Measurements from ENCODE around the gene KDM7A.
"Not testable (repeated sequence)": the region's sequence is repeated elsewhere in the genome, so short reads cannot be mapped to it uniquely, and the experiment has no call there.

KDM7A gene

DNA sequence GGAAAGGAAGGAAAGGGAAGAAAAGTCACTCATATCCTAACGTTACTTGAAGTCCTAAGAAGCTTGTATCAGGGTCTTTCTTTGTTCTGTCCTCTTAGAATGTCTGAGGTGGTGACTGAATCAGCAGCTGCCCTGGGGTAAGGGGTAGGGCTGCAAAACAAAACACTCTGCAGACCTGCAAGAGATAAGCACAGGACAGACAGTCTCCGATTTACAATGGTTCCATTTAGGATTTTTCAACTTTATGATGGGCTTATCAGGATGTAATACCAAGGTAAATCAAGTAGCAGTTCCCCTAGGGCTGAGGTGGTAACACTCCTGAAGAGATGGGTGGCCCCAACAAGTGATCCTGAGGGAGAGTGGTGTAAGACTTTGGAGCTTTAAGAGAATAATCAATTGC lies 16.5 kb downstream of the KDM7A start:
- DNase-seq (ENCODE audit: low spot score) (no peak), FAIRE-seq (no peak)

DNA sequence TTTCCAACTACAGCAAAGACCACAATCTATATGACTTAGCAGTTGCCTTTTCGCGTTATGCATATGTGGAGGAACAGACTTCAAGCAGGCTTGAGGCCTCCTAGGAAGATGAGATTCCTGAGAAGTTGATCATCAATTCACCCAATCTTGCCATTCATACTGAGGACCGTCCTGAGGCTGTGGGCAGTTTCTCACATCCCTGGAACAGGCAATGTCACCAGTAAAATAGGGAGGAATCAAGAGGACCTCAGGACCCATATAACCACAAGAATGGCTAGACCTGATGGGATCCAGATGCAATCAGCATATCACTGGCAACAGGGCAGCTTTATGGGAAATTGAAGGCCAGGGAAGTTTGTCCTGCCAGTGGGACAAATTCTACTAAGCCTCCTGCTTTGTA lies 17.3 kb downstream of the KDM7A start:
- no peak for DNase-seq (ENCODE audit: low spot score)
- FAIRE-seq = no peak

DNA sequence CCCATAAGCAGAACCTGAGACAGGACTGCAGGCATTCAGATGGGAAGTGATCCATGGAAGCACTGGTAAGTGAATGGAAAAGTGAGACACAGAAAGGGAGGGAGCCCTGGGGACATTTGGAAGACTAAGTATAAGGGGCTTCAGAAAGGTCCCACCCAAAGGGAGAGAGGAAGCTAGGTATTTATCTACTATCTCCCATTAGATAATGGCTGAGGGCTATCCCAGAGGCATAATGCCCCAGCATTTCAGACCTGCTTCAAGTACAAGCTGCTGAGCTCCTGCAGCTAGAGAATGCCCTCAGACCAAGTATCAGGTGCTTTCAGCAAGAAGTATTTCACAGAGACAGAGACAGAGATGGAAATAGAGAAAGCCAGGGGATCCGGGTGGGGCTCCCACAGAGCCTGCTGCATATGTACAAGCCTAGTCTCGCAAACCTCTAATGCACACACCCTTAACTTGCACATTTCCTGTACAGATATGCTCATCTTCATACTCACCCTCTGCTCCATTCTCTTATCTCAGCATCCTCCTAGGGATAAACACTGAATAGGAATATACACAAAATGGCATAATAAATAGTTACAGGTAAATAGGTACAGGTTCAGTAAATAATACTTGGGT lies 20.2 kb downstream of the KDM7A start:
- DNase-seq (ENCODE audit: low spot score) (no peak), FAIRE-seq (no peak)

GRCh38 chr7:140155428-140155827 lies 21.4 kb downstream of the KDM7A start:
- FAIRE-seq (no peak), DNase-seq (ENCODE audit: low spot score) (no peak)

DNA sequence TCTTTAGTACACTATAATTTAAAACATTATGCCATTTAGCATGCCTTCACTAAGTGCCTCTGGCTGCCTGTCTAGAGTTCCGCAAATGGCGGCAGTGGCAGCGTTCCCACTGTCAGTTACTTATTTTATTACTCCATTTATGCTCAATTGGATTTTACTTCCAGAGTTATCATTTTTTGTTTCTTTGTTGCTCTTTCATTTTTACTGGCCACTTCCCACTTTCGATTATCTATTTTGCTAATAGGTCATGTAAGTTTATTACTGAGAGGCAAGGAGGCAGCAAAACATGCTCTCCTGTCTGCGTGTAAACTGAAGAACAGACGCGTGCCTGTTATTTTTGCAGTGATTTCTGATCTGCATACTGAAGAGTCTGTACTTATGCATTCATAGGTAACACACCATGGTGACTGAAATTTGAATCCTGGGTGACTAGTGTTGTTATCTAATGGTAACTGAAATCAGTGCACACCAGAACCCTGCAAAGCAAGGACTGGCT lies 23.1 kb downstream of the KDM7A start:
- FAIRE-seq (no peak), DNase-seq (ENCODE audit: low spot score) (no peak)

DNA sequence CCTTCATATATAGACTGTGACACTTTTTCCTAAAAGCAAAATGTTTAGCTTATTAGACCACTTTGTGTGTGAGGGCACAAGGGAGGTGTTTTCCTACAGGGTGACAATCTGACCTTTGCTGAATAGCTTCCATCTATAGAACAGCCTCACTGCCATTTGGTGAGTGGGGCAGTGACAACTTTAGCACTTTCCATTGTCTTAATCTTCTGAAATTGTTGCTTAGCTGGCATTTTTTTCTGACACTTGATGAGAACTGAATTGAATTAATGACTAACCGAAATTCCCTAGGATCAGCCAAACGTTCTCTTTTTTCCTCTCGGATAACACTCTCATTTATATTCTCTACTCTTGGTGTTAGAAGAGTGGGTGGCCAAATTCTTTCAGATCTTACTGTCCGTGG lies 30.2 kb downstream of the KDM7A start:
- DNase-seq (ENCODE audit: low spot score) = no peak
- no peak for FAIRE-seq

DNA sequence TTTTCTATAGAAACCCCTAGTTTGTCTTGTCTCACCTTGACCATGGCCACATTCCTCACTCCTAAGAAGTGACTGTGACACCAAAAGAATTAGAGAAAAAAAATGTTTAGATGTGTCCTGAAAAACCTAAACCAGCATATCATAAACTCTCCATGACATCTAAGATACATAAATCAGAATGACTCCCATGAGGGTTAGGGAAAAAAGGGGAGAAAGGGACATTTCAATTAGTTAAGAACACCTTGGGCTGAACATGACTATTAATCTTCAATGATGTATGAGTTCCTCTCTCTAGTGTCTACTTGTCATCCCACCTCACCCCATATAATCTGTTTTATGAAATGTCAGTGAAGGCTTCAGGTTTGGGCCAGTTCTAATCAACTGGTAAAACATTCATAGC lies 31.1 kb downstream of the KDM7A start:
- FAIRE-seq (no peak), DNase-seq (ENCODE audit: low spot score) (no peak)

GRCh38 chr7:140144821-140145220 lies 32.0 kb downstream of the KDM7A start:
- no peak for FAIRE-seq
- no peak for DNase-seq (ENCODE audit: low spot score)

DNA sequence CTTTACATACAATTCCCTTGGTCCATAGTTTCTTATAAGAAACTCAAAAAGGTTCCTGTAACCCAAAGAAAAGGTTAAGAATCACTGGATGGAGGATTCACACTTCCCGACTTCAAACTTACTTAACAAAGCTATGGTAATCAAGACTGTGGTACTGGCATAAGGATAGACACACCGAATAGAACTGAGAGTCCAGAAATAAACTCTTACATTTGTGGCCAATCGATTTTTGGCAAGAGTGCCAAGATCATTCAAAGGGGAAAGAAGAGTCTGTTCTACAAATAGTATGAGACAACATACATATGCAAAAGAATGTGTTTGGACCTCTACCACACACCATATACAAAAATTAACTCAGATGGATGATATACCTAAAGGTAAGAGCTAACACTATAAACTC lies 32.8 kb downstream of the KDM7A start:
- FAIRE-seq = no peak
- DNase-seq (ENCODE audit: low spot score) = no peak

- FAIRE-seq (no peak), DNase-seq (ENCODE audit: low spot score) (no peak)
Measured at GRCh38 chr7:140142031-140142430, 34.8 kb downstream of the KDM7A start.

GRCh38 chr7:140141256-140141655 lies 35.5 kb downstream of the KDM7A start:
- FAIRE-seq (no peak), DNase-seq (ENCODE audit: low spot score) (no peak)

DNA sequence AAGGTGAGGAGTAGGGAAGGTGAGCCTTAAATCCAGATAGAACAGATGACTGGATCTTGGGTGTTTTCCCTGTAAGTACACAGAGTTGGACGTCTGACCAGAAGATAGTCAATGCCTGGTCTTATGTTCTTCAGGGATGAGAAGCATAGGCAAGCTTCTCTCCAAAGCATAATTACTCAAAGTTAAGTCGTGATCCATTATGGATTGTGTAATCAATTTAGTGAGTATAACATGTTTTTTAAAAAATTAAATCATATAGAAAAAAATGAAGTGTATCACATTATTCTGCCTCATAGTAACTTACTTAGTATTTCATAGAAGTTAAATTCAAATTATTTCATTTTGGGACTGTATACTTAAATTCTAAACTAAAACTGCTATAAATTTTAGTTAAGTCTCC lies 39.7 kb downstream of the KDM7A start:
- DNase-seq (ENCODE audit: low spot score) (no peak), FAIRE-seq (no peak)

DNA sequence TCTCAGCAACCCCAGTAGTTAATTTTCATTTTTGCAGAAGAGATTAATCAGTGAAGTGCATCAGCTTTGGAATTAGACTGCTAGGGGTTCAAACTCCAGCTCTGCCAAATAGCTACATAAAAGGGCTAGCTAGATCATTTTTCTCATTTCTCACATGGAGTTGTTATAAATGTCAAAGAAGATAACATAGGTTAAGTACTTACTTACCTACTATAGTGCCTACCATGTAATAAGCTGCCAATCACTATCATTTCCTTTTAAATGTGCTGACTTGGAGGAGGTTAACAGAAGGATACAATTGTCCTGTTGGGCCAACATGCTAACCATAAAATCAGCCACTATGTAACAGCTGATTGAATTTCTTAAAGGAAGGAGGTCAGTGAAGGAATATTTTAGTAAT lies 40.7 kb downstream of the KDM7A start:
- DNase-seq (ENCODE audit: low spot score) (no peak), FAIRE-seq (no peak)

- FAIRE-seq (no peak), DNase-seq (ENCODE audit: low spot score) (no peak)
Measured at GRCh38 chr7:140134039-140134438, 42.7 kb downstream of the KDM7A start.

DNA sequence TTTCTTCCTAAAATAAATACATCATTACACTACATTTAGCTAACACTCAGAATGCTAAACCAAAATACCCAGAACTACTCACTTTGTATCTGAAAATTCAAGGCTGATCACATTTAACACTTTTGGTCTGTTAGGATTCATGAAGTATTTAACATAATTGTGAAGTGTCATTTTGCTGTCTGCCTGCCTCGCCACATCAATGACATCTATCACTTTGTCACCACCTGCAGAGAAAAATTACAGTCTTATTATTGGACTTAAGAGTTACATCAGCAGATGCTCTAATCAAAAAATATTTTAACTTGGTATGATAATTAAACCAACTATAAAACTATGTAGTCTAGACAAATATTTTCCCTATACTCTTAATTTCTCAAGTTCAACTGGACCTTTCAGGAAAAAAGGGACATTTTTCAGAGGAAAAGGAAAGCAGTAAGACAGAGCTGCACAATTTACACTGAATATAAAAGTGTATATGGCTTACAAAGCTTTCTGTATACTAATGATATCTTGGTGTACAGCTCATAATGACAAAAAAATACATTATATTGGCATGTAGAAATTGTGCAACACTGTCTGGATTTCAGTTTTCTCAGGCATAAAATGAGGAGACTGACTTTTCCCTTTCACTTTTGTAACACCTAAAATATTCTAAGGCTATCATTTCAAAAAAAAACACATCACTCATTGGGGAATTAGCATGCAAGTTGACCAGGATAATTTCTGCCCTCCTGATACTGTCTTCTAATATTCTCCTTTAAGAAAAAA lies 49.2 kb downstream of the KDM7A start:
- no peak for FAIRE-seq

GRCh38 chr7:140126435-140127034 lies 50.2 kb downstream of the KDM7A start:
- no peak for DNase-seq (ENCODE audit: low spot score)
- FAIRE-seq = no peak

More for the DNA sequence above, 49.2 kb downstream of the KDM7A start:
- no peak for DNase-seq (ENCODE audit: low spot score)

GRCh38 chr7:140122965-140123364 lies 53.8 kb downstream of the KDM7A start:
- no peak for FAIRE-seq
- DNase-seq (ENCODE audit: low spot score) = no peak

DNA sequence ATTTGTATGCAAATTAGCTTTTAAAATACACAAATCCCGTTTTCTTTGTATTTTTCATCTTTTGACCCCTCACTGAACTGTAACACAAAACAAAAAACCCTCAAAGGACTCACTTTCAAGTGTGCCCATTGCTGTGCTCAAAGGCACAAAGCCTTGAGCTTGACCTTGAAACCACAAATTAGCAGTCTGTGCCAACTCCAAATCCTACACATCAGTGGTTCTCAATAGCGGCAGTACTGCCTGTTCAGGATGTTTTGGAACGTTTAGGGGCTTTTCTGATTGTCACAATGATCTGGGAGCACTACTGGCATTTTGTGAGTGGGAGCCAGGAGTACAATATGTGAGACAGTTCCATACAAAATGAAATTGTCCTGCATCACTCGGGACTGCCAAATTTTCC lies 55.5 kb downstream of the KDM7A start:
- FAIRE-seq (no peak), DNase-seq (ENCODE audit: low spot score) (no peak)

DNA sequence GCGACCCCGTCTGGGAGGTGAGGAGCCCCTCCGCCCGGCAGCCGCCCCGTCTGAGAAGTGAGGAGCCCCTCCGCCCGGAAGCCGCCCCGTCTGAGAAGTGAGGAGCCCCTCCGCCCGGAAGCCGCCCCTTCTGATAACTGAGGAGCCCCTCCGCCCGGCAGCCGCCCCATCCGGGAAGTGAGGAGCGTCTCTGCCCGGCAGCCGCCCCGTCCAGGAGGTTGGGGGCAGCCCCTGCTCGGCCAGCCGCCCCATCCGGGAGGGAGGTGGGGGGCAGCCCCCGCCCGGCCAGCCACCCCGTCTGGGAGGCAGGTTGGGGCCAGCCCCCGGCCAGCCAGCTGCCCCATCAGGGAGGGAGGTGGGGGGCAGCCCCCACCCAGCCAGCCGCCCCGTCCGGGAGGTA lies 62.0 kb downstream of the KDM7A start:
- FAIRE-seq; DNase-seq (ENCODE audit: low spot score): not testable (repeated sequence)

- not testable (repeated sequence) for DNase-seq (ENCODE audit: low spot score)
Measured at GRCh38 chr7:140108777-140109176, 68.0 kb downstream of the KDM7A start.

GRCh38 chr7:140096459-140096858 lies 80.3 kb downstream of the KDM7A start:
- FAIRE-seq (no peak), DNase-seq (ENCODE audit: low spot score) (no peak)

More at GRCh38 chr7:140108777-140109176, 68.0 kb downstream of the KDM7A start:
- not testable (repeated sequence) for FAIRE-seq

- no peak for FAIRE-seq
- DNase-seq (ENCODE audit: low spot score) = no peak
Measured at GRCh38 chr7:140093375-140093774, 83.4 kb downstream of the KDM7A start.

- FAIRE-seq (no peak), DNase-seq (ENCODE audit: low spot score) (no peak)
Measured at GRCh38 chr7:140085447-140085846, 91.3 kb downstream of the KDM7A start.

All from urothelium cell line (cell line).